WERI-Rb-1 (cell line): ENCODE results near the gene CCDC6.
"Not testable (repeated sequence)": the region's sequence is repeated elsewhere in the genome, so short reads cannot be mapped to it uniquely, and the experiment has no call there.

Source experiments
- DNase-seq: peaks from one replicate; pipeline ENCODE4 v3.0.0-alpha.2; 2020
- H3K27ac ChIP-seq: fragments of 250-450 bp; sonication (Bioruptor Pico); 2 replicates; pipeline ENCODE4 v1.5.1; 2020; ENCODE audit warnings: mild to moderate bottlenecking, moderate library complexity
- H3K27me3 ChIP-seq: fragments of 250-450 bp; sonication (Bioruptor Pico); 2 replicates; pipeline ENCODE4 v1.5.1; 2021; ENCODE audit warnings: mild to moderate bottlenecking, low read depth, moderate library complexity; ENCODE audit not compliant: insufficient read depth, severe bottlenecking
- H3K36me3 ChIP-seq: fragments of 250-450 bp; sonication (Bioruptor Pico); 2 replicates; pipeline ENCODE4 v1.5.1; 2020; ENCODE audit warnings: mild to moderate bottlenecking, moderate library complexity
- H3K4me3 ChIP-seq: 2 replicates; pipeline ENCODE4 v1.5.1; 2011; ENCODE audit warnings: low read depth, mild to moderate bottlenecking, control low read depth, low read length
- H3K9me3 ChIP-seq: fragments of 250-450 bp; sonication (Bioruptor Pico); 2 replicates; pipeline ENCODE4 v1.5.1; 2021; ENCODE audit warnings: mild to moderate bottlenecking, moderate library complexity; ENCODE audit not compliant: severe bottlenecking
- TF ChIP-seq, protein P1 (sequence below): IDR thresholded peaks from 2 replicates; pipeline ENCODE4 v1.5.1; 2011; ENCODE audit warnings: low read depth, mild to moderate bottlenecking, control low read depth, inconsistent platforms, low read length

The CCDC6 gene

DNA sequence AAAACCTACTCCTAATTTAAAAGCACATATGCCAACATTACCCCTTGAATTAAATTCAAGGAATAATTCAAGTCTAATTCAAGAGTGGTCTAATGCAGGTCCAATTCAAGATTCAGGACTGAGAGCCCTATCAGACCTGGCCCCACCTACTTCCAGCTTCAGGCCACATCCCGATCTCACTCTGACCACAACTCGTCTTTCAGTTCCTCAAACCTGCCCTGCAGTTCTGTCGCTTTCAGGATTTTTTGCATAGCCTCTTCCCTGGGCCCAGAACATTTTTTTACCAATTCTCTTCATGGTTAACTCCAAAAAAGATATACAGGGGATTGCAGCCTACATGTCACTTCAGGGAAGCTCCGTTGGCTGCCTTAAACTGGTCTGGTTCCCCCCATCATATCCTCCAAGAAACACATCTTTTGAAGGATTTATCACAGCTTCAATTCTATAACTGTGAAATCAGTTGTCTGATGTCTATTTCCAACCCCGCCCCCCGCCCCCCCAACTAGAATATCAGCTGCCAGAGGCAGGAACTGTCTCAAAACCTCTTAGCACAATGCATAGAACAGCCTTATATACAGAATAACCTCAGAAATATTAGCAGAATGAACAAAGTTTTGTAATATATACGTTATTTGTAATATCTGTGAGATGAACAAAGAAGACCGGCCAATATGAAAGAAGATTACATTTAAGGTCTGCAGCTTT lies 20.8 kb downstream of the CCDC6 start:
- Histone ChIP-seq H3K9me3 (no peaks in the 10 kb centered on the region), H3K4me3 (no peak overlapping the region), H3K36me3 (peaks cover 12% of the 10 kb centered on the region), H3K27me3 (no peaks in the 10 kb centered on the region), H3K27ac (no peak overlapping the region)
- DNase-seq: no peak
- TF ChIP-seq, protein P1, sequence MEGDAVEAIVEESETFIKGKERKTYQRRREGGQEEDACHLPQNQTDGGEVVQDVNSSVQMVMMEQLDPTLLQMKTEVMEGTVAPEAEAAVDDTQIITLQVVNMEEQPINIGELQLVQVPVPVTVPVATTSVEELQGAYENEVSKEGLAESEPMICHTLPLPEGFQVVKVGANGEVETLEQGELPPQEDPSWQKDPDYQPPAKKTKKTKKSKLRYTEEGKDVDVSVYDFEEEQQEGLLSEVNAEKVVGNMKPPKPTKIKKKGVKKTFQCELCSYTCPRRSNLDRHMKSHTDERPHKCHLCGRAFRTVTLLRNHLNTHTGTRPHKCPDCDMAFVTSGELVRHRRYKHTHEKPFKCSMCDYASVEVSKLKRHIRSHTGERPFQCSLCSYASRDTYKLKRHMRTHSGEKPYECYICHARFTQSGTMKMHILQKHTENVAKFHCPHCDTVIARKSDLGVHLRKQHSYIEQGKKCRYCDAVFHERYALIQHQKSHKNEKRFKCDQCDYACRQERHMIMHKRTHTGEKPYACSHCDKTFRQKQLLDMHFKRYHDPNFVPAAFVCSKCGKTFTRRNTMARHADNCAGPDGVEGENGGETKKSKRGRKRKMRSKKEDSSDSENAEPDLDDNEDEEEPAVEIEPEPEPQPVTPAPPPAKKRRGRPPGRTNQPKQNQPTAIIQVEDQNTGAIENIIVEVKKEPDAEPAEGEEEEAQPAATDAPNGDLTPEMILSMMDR: no peak

DNA sequence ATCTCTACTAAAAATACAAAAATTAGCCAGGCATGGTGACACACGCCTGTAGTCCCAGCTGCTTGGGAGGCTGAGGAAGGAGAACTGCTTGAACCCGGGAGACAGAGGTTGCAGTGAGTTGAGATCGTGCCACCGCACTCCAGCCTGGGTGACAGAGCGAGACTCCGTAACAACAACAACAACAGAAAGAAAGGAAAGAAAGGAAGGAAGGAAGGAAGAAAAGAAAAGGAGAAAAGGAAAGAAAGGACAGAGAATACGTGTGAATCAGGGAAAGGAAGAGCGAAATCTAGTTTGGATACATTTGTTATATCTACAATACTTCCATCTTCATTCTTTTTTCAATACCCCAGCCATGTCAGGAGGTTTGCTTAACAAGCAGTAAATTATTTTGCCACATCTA lies 21.5 kb downstream of the CCDC6 start:
- H3K27ac ChIP-seq, H3K4me3 ChIP-seq, H3K36me3 ChIP-seq, DNase-seq, H3K9me3 ChIP-seq, H3K27me3 ChIP-seq: not testable (repeated sequence)

DNA sequence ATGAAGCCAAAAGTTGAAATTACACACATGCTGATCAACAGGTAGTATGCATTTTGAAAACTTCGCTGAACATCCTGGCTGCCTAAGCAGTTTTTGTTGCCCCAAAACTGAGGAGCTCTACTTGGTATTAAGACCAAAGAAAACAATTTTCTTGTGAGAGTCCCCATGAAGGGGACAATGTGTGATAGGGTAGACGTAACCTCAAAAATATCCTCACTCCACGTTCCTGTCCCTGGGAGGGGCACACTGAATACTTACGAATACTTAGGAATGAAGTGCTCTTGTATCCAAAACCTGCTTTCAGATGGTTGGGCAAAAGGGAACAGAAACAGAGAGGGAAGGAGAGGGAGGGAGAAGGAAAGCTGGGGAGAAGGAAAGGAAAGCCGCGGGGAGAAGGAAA lies 24.7 kb downstream of the CCDC6 start:
- TF ChIP-seq, protein P1: no peak
- Histone ChIP-seq H3K27me3 (no peaks in the 10 kb centered on the region), H3K36me3 (peaks cover 2% of the 10 kb centered on the region; the same call in 1 of the 2 replicates), H3K4me3 (no peak overlapping the region), H3K27ac (no peak overlapping the region), H3K9me3 (no peaks in the 10 kb centered on the region)
- DNase-seq: no peak

DNA sequence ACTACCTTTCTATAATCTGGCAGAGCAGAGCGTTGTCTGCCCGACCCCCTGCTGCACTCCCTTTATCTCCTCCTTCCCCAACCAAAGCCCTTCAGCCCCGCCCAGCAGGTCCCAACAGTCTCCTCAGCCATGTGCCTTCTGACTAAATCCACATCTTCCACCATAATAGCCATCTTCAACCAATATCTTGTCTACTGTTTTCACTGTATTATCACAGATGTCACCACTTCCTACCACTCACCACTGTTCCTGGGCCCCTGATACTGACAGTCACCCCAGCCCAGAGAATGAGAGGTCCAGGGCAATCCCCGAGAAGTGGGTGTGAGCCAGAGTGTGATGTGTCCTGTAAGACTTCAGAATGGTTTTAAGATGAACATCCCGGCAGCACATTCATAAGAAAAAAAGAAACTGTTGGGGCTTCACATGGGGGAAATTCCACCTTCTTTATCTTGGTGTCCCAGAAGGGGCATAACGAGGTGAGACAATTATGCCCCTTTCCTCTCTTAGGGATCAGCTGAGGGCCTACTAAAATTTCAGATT lies 25.3 kb downstream of the CCDC6 start:
- Histone ChIP-seq H3K27ac (no peak overlapping the region), H3K9me3 (no peaks in the 10 kb centered on the region), H3K36me3 (peaks cover 2% of the 10 kb centered on the region; the same call in 1 of the 2 replicates), H3K27me3 (no peaks in the 10 kb centered on the region), H3K4me3 (no peak overlapping the region)
- no peak for DNase-seq
- TF ChIP-seq, protein P1: no peak

DNA sequence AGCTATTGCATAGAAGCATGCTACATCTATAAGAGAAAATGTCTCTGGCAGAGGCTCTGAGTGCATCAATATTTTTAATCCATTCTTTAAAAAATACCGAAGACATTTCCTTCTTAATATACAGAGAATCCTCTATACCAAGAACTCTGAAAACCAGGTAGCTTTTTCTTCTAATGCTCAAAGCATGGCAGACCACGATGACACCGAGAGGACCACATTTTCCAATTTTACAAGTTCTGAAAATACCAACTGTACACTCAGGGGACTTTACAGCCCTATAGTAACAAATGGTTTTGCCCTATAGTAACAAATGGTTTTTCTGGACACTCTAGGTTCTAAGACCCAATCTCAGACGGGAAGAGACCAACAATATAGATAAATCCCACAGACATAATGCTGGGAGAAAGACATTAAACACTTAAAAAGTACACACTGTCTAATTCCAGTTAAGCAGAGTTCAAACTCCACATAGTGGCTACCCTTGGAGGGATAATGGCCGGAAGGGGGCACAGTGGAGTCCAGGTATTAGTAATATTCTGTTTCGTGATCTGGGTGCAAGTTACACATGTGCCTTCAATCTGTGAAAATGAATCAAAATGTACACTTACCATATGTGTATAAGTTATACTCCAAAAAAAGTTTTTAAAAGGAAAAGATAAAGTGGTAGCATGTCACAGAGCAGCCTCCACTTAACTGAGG lies 26.2 kb downstream of the CCDC6 start:
- DNase-seq: no peak

More for the DNA sequence above, 26.2 kb downstream of the CCDC6 start:
- no peaks in the 10 kb centered on the region for H3K9me3 ChIP-seq
- peaks cover 2% of the 10 kb centered on the region; the same call in 1 of the 2 replicates for H3K36me3 ChIP-seq
- no peaks in the 10 kb centered on the region for H3K27me3 ChIP-seq
- H3K27ac ChIP-seq: no peak overlapping the region
- TF ChIP-seq, protein P1: no peak
- no peak overlapping the region for H3K4me3 ChIP-seq
